Pons (tissue), 1 donor: ENCODE data around the gene TF.
"Not testable (repeated sequence)": the region's sequence is repeated elsewhere in the genome, so short reads cannot be mapped to it uniquely, and the experiment has no call there.

Experiments used
- DNase-seq: peaks from one replicate; pipeline ENCODE4 v3.0.0-alpha.2; 2016; ENCODE audit warnings: low spot score

TF gene

DNA sequence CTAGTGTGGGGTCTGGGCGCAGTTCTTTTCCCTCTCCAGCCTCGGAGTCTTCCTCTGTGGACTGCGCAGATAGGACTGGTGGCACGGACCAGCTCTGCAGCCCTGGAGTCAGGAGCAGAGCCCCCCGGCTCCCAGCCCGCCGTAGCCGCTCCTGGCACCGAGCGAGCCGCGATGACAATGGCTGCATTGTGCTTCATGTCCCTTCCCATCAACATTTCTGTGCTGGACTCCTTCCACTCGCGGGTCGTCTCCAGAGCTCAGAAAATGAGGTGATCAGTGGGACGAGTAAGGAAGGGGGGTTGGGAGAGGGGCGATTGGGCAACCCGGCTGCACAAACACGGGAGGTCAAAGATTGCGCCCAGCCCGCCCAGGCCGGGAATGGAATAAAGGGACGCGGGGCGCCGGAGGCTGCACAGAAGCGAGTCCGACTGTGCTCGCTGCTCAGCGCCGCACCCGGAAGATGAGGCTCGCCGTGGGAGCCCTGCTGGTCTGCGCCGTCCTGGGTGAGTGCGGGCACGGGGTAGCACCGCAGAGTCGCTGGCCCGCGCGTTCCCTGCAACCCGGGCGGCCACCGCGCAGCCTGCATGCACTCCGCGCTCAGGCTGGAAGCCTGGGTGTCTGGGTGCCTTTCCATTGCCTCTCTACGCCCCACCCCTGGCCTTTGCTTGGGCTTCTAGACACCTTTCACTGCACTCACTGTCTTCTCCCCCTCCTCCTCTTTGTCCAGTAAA is at the start of gene TF:
Gene TF (plus strand): TSS at position 413 of the 731 bp plus-strand sequence. CDS start 48 bp downstream, at position 461.
- DNase-seq: peak; percentile 99

DNA sequence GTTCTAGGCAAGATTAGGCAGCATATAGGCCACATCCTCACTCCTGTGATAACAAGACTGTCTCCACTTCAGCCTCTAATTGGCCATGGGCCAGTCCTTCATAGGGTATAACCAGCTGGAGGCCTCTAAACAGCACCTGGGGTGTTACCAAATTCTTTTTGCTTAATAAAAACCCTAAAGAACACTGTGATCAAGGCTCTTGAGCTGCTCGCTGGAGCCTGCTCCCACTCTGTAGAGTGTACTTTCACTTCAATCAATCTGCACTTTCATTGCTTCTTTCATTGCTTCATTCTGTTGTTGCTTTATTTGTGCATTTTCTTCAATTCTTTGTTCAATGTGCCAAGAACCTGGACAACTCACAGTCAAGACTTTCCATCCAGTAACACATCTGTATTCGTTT is 48.2 kb upstream of the TF start:
- no peak for DNase-seq

DNA sequence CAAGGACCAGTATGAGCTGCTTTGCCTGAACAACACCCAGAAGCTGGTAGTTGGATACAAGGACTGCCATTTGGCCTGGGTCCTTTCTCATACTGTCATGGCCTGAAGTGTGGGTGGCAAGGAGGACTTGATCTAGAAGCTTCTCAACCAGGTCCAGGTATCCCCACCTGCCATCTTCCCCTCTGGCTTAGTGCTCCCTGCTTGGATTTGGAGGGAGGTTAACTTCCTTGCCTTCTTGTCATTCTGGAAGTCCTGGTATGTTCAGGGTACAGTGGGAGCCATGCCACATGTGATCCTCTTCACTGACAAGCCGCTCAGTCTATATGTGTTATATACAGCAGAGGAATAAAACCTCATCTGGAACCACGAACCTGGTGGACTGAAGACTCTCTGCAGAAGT is 46.7 kb upstream of the TF start:
- no peak for DNase-seq

DNA sequence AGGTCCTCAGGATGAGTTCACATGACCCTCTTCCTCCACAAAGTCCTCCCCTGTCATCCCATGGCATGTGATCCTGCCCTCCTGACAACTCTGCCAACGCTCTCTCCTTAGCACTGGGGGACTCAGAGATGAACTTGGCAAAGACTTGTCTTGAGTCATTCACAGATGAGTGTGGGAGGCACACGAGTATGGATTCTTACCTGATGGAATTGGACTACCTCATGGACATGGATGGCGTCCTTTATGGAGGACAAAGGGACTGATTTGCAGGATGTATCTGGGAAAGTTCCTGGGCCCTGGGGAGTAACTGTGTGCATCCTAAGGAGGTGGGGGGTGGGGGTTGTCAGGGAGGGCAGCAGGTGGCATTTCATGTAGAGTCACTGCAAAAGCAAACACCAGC is 46.3 kb upstream of the TF start:
- DNase-seq: no peak

DNA sequence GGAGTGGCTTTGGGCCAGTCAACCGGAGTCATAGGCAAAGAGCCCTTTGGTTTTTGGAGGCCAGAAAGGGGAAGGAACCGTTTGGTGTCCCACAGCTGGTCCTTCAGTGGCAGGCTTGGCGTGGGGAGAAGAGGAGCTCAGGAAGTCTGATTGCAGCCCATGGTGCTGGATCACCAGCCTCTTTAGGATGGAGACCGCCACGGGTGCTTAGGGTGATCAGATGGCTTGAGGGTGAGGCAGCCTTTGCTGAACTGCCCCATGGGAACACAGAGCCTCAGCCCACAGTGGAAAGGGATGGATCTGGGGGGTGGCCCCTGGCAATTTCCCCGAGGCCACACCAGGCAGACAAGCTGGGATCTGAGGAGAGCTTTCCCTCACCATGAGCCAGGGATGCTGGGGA is 45.8 kb upstream of the TF start:
- no peak for DNase-seq

DNA sequence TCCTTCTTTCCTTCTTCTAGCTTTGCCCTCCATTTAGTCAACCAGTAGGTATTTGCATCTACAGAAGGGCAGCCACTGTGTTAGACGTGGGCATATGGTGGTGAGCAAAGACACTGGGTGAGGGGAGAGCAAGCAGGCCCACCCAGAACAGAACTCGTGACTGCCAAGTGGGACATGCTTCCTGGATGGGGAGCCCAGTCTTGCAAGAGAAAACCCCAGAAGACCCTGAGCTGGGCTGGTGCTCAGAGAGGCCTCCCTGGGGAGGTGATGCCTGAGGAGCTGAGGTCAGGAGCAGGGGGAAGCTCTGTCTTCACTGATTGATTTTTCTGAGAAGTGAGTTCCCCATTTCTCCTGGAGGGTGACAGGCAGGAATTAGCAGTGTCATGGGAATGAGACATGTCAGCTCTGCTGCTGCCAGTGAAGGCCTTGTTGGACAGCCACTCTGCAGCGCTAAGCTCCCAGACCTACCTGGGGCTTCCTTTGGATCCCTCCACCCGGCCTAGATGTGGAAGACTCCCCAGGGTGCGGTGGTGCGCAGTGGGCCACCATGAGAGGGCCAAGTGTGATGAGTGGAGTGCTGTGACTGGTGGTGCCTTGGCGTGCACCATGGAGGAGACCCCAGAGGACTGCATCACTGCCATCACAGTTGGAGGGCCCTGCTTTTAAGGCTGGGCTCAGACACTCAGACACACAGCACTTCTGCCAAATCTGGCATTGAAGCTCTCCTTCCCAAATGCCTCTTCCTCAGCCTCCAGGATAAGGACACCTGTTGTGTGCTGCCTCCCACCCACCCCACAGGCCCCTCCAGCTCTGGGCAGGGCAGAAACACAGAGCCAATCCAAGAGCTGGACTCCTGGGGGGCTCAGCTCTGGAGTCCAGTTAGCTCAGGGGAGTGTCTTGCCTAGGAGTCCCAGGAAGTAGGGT is 44.5 kb upstream of the TF start:
- DNase-seq: no peak

DNA sequence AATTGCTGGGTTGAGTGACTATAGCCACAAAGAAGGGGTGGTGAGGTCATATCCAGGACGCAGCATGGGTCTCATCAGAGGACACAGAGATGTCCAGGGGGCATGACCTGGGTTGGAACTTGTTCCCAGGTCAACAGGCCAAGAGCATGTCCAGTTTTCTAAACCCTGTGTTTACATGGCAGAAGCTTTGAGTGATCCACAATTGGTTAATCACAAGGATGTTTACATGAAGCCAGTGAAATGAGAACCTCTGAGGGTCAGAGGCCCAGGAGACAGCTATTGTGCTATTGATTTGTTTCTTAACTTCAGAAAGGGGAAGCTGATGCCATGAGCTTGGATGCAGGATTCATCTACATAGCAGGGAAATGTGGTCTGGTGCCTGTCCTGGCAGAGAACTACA is 42.3 kb upstream of the TF start:
- no peak for DNase-seq

DNA sequence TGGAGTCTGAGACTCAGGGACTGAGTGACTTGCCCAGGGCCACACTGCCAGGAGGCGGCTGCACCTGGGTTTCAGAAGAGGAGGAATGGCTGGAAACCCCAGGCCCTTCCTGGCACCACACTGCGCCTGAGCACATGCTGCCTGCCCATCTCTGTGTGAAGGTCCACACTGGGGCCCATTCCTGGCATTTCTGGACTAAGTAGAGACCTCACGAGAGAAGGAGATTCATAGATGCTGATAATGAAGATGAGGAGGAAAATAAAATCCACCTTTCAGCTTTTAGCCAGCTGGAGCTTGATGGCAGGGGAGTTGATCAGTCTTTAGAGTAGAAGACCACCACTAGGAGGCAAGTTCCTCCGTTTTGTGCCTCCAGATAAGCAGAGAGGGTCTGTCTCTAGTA is 40.2 kb upstream of the TF start:
- no peak for DNase-seq

DNA sequence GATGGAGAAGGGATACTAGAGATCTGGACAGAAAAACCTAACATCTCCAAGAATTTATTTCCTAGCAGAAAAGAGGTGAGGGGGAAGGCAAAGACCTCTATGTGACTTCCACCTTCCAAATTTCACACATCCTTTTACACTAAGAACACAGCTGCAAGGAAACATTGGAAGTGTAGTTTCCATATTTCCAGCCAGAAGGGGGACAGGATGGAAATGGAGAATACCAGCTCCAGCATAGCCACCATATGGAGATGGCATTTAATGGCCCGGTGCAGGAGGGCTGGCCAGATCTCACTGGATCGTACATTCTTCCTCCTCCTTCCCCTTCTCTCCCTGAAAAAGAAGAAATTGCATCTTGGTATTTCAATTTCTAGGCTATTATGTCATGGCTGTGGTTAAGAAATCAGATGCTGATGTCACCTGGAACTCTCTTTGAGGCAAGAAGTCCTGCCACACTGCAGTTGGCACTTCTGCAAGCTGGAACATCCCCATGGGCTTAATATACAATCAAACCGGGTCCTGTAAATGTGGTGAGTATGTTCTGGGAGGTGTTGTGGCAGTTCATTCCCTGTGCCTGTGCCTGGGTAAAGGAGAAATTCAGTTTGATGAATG is 36.9 kb upstream of the TF start:
- no peak for DNase-seq

DNA sequence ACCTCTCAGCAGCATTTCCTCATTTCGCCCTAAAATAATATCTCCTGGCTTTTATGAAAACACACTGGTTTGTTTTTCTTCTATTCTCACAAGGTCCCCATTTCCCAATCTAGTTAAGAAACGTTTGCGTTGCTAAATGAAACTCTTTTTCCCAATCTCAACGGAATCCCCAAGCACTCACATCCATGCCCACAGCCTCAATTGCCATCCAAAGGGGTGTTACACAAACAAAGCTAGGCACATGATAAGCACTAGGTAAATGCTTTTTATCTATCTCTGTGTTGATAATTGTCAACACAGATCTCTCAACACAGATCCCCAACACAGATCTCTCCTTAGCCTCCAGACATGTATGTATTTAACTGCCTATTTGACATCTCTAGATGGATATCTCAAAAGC is 35.2 kb upstream of the TF start:
- DNase-seq: no peak

DNA sequence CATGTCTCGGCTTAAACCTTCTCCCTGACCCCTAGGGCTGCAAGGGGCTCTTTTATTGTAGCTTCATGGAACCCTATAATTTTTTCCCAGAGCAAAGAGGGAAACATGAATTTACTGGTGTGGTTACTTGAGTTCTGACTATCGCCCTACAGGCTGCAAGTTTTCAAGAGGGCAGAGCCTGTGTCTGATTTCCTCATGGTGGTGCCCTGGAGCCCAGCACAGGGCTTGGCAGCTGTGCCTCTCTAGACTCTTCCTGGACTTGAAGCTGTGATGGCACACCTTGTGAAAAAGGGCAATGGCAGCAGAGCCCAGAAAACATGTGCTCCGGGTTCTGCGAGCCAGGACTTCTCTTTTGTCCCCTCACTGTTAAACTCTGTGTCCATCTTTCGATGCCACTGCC is 34.2 kb upstream of the TF start:
- DNase-seq: peak; percentile 82

DNA sequence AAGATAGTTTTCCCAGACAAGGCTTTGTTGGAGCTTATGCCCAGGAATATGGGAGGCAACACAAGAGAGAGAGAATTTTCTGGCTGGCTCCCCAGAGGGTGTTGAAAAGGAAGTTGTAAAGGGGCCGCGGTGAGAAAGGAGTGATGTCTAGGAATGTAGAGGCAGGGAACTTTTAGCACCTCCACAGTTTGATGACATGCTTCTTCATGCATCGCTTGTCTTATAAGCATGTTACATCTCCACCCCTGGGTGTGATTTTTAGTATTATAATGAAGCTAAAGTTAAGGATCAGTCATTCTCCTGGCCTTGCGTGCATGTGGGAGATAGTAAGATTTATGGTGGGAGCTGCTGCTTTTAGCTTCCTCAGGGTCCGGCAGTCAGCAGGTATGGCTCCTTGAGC is 32.8 kb upstream of the TF start:
- no peak for DNase-seq

DNA sequence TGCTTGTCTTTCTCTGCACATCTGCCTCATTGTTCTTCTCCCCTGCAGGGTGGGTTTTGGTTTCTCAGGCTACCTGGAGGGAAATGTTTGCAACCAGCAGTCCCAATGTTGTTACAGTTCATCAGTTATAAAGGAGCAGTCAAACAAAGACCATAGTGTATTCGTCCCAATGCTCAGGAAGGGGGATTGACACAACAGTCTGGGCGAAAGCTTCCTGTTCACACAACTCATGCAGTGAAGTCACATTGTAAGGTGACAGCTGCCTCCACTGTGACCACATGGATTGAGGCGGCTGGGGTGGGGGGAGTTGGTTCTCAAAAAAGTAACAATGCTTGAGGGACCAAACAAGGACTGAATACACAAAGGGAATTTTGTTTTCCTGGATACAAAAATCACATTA is 28.8 kb upstream of the TF start:
- DNase-seq: peak; percentile 89

DNA sequence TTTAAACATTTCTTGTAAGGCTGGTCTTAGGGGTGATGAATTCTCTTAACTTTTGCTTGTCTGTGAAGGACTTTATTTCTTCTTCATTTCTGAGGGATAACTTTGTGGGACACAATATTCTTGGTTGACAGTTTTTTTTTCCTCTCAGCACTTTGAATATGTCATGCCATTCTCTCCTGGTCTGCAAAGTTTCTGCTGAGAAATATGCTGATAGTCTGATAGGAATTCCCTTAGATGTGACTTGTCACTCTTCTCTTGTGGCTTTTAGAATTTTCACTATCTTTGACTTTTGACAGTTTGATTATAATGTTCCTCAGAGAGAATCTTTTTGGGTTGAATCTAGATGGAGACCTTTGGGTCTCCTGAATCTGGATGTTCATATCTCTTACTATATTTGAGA is 23.3 kb upstream of the TF start:
- no peak for DNase-seq

DNA sequence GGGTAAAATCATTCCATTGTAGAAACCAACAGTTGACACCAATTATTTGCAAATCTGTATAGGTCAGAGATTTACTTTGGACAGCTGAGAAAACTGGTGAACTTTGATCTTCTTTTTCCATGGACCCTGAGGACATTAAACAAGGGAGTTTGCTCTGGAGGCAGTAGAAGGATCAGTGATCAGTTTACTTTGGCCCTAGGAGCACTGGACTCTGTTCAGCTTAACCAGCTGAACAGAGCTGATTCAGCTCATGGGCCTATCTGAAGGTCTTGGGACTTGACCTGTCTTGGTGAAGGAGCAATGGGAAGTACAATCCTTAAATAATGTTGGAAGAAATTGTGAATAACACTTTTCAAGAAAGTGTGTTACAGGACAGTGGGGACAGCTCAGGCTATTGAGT is 15.2 kb upstream of the TF start:
- DNase-seq: no peak

DNA sequence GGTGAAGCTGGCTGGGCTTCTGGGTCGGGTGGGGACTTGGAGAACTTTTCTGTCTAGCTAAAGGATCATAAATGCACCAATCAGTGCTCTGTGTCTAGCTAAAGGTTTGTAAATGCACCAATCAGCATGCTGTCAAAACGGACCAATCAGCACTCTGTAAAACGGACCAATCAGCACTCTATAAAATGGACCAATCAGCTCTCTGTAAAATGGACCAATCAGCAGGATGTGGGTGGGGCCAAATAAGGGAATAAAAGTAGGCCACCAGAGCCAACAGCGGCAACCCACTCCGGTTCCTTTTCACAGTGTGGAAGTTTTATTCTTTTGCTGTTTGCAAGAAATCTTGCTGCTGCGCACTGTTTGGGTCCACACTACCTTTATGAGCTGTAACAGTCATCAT is 14.0 kb upstream of the TF start:
- DNase-seq: not testable (repeated sequence)

DNA sequence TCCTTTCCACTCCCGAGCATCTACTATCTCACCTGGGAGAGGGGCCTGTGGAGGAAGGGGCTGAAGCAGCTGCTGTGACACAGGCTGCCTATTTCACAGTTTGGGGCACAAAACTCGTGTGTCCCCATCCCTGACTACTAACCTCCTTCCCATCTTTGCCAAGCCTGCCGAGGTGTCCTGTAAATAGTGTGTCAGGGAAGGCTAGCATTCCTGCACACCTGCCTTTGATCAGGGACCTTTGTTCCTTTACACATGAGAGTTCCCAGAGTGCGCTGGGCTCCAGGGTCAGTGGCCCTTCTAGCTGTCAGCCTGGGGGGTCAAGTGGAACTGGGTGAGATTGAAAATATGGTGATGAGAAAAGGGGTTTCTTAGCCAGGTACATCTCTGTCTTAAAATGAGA is 13.0 kb upstream of the TF start:
- no peak for DNase-seq

DNA sequence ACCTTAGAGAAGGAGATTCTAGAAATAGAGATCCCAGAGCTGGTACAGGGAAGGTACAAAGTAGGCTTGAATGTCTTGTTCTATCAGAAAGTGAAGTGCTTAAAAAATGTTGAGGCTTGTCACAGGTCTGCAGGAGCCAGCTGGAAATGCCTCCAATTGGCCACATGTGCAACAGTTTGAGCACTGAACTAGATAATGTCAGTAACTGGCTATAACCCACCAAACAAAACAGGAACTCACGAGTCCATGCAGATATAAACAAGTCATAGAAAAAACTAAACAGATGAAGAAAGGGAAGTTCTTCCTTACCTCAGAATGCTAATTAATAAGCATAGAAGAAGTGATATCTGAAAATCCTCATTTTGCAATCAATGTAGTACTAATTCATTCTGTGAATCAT is 11.9 kb upstream of the TF start:
- no peak for DNase-seq

DNA sequence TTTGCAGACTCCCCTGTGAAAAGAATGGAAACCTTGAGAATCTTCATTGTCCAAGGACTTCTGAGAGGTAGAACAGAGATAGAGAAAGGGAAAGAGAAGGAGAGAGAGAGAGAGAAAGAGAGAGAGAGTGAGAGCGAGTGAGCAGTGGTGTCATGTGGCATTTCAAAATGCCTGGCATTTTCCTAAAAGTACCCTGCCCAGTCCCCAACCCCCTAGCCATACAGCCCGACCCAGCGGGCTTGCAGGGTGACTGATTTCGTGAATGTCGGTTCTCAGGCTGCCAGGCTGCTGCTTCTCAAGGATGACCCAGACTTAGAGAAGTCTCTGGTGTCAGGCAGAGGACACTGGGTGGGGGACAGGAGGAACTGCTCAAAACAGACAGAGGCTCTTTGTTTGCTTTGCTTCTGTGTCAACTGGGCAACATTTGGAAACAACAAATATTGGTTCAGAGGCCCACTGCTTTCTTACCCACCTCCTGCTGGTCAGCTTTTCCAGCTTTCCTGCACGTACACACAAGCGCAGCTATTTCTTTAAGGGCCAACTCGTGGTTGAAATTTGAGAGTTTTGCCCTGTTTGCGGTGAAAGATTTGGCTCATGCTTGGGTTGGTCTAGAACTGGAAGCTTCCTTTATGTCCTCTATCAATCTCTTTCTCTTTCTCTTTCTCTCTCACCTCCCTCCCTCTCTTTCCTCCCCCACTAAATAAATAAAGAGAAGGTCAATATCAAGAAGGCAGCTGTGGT is 3.7 kb upstream of the TF start:
- peak; percentile 83 for DNase-seq

DNA sequence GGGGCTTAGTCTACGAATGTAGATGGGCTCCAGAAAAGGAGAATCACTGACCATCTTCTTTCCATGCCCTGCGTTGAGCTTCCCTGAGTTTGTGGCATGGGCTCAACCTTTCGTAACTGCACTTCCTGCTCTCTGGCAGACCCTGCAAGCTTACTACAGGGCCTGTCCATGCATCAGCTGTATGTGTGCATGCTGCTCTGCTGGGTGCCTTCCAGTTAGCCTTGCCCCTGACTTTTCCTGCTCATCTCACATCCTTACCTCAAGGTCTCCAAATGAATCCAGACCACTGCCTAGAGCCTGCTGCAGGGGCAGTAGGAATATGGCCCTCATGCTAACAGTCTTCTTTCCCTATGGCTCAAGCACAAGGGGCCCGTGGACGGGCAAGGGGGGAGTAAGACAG is 2.0 kb upstream of the TF start:
- DNase-seq: no peak

DNA sequence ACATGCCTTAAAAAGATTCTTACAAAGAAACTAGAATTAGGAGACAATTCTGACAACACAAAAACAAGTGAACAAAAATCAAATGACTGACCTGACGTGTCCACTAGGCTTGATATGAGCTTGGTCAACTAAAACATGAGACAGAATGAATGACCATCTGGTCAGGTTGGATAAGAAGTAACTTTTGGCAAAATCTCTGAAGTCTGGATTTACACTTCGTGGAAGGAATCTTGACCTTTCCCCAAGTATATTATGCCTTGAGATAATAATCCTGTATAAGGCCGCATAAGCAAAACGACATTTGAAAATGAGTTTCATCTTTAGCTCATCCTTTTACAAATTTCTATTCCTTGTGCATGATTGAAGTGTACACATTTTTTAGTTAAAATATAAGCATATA is 1.1 kb upstream of the TF start:
- DNase-seq: peak; percentile 38

DNA sequence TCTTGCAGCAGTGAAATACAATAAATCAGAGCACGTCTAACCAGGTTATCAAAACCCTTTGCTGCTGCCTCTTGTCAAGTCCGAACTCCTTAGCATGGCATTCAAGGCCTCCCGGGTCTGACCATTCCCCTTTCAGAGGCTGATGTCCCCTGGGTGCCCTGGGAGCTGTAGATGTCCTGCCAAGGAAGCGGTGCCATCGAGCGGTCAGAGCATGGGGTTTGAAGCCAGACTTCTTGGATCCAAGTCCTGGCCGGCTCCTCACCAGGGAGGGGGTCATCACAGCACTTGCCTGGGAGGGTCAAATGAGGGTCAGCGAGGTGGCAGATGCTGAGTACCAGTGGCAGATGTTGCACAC is 496 bp downstream of the TF start:
- DNase-seq: peak; percentile 44
